ENCODE results near the gene NPS. TPM values are rescaled to one million over a fixed set of nuclear protein-coding genes. Genes with fewer than 3 reads are reported as not detected.

The NPS gene
- not detected in 2 replicates for total RNA-seq
- polyA plus RNA-seq = not detected in 2 replicates

- no peaks in the 10 kb centered on the region for H3K9me2 ChIP-seq (replicated peaks; ENCODE audit: insufficient read depth)
- no peak within 1 kb of the TSS for H2AFZ ChIP-seq
- DNase-seq (ENCODE audit: low spot score) = no peak
- no peak within 1 kb of the TSS for H3K4me2 ChIP-seq
- no peak within 1 kb of the TSS for H3K4me3 ChIP-seq
- no peaks in the 10 kb centered on the region for H4K20me1 ChIP-seq (ENCODE audit: insufficient read depth, poor library complexity, severe bottlenecking)
- H3K27me3 ChIP-seq = peaks cover 19% of the 10 kb centered on the region
- no peaks in the 10 kb centered on the region for H3K36me3 ChIP-seq (replicated peaks; ENCODE audit: insufficient read depth, low read depth)
- TF ChIP-seq EZH2phosphoT487 (IDR thresholded peaks at IDR 0.05; ENCODE audit: low read depth, severe bottlenecking, unreplicated experiment) (no peak), CTCF (IDR thresholded peaks at IDR 0.05; ENCODE audit: poor library complexity) (no peak), EZH2 (IDR thresholded peaks at IDR 0.05; ENCODE audit: borderline replicate concordance) (no peak)
- no peaks in the 10 kb centered on the region for H3K4me1 ChIP-seq (ENCODE audit: insufficient read depth)
- WGBS (ENCODE audit: low lambda C conversion rate, missing lambda C conversion rate) = 68% methylated on average over 4 of the region's 4 CpGs
- H3K79me2 ChIP-seq = no peaks in the 10 kb centered on the region
- H3K27ac ChIP-seq = no peak within 1 kb of the TSS
- H3K9me3 ChIP-seq (ENCODE audit: low read depth) = peaks cover 4% of the 10 kb centered on the region
Measured at GRCh38 chr10:127549009-127549408, at the start of gene NPS. Gene NPS, plus strand, starts transcription at chr10:127549309. Its CDS starts 60 bp downstream, at chr10:127549369.

GRCh38 chr10:127500127-127500526 is 49.0 kb upstream of the NPS start:
- Histone ChIP-seq H4K20me1 (ENCODE audit: insufficient read depth, poor library complexity, severe bottlenecking) (no peaks in the 10 kb centered on the region), H3K79me2 (no peaks in the 10 kb centered on the region), H3K36me3 (replicated peaks; ENCODE audit: insufficient read depth, low read depth) (no peaks in the 10 kb centered on the region), H3K9me2 (replicated peaks; ENCODE audit: insufficient read depth) (no peaks in the 10 kb centered on the region), H3K4me3 (no peak overlapping the region), H3K4me2 (no peak overlapping the region), H3K4me1 (ENCODE audit: insufficient read depth) (no peaks in the 10 kb centered on the region), H3K27me3 (no peaks in the 10 kb centered on the region), H2AFZ (no peak overlapping the region), H3K9me3 (ENCODE audit: low read depth) (no peaks in the 10 kb centered on the region), H3K27ac (no peak overlapping the region)
- 88% methylated on average over 8 of the region's 8 CpGs for WGBS (ENCODE audit: low lambda C conversion rate, missing lambda C conversion rate)
- no peak for DNase-seq (ENCODE audit: low spot score)
- TF ChIP-seq EZH2 (IDR thresholded peaks at IDR 0.05; ENCODE audit: borderline replicate concordance) = no peak
- TF ChIP-seq EZH2phosphoT487 (IDR thresholded peaks at IDR 0.05; ENCODE audit: low read depth, severe bottlenecking, unreplicated experiment) = no peak
- no peak for TF ChIP-seq CTCF (IDR thresholded peaks at IDR 0.05; ENCODE audit: poor library complexity)

GRCh38 chr10:127506094-127506493 is 43.0 kb upstream of the NPS start:
- no peak for DNase-seq (ENCODE audit: low spot score)
- TF ChIP-seq EZH2phosphoT487 (IDR thresholded peaks at IDR 0.05; ENCODE audit: low read depth, severe bottlenecking, unreplicated experiment) (no peak), CTCF (IDR thresholded peaks at IDR 0.05; ENCODE audit: poor library complexity) (no peak), EZH2 (IDR thresholded peaks at IDR 0.05; ENCODE audit: borderline replicate concordance) (no peak)
- no peak overlapping the region for H2AFZ ChIP-seq
- H3K4me1 ChIP-seq (ENCODE audit: insufficient read depth) = no peaks in the 10 kb centered on the region
- H3K4me2 ChIP-seq = no peak overlapping the region
- peaks cover 8% of the 10 kb centered on the region for H3K27me3 ChIP-seq
- H3K27ac ChIP-seq = no peak overlapping the region
- no peaks in the 10 kb centered on the region for H3K79me2 ChIP-seq
- H3K9me2 ChIP-seq (replicated peaks; ENCODE audit: insufficient read depth) = no peaks in the 10 kb centered on the region
- H3K4me3 ChIP-seq = no peak overlapping the region
- no peaks in the 10 kb centered on the region for H3K36me3 ChIP-seq (replicated peaks; ENCODE audit: insufficient read depth, low read depth)
- H3K9me3 ChIP-seq (ENCODE audit: low read depth) = no peaks in the 10 kb centered on the region
- 79% methylated on average over 9 of the region's 9 CpGs for WGBS (ENCODE audit: low lambda C conversion rate, missing lambda C conversion rate)
- H4K20me1 ChIP-seq (ENCODE audit: insufficient read depth, poor library complexity, severe bottlenecking) = no peaks in the 10 kb centered on the region

- Histone ChIP-seq H3K4me1 (ENCODE audit: insufficient read depth) (no peaks in the 10 kb centered on the region), H3K79me2 (no peaks in the 10 kb centered on the region), H3K4me2 (no peak overlapping the region), H3K27ac (no peak overlapping the region), H3K36me3 (replicated peaks; ENCODE audit: insufficient read depth, low read depth) (no peaks in the 10 kb centered on the region), H3K9me3 (ENCODE audit: low read depth) (no peaks in the 10 kb centered on the region), H3K9me2 (replicated peaks; ENCODE audit: insufficient read depth) (no peaks in the 10 kb centered on the region), H4K20me1 (ENCODE audit: insufficient read depth, poor library complexity, severe bottlenecking) (no peaks in the 10 kb centered on the region), H3K27me3 (no peaks in the 10 kb centered on the region), H3K4me3 (no peak overlapping the region), H2AFZ (no peak overlapping the region)
- no peak for TF ChIP-seq EZH2 (IDR thresholded peaks at IDR 0.05; ENCODE audit: borderline replicate concordance)
- no peak for TF ChIP-seq EZH2phosphoT487 (IDR thresholded peaks at IDR 0.05; ENCODE audit: low read depth, severe bottlenecking, unreplicated experiment)
- TF ChIP-seq CTCF (IDR thresholded peaks at IDR 0.05; ENCODE audit: poor library complexity) = no peak
- WGBS (ENCODE audit: low lambda C conversion rate, missing lambda C conversion rate) = 79% methylated on average over 3 of the region's 3 CpGs
- no peak for DNase-seq (ENCODE audit: low spot score)
Measured at GRCh38 chr10:127522298-127522697, 26.8 kb upstream of the NPS start.

Measured in hepatocyte (in vitro differentiated cells).